AG09309 (cell line): Measurements from ENCODE around the gene DVL2.
A peak's percentile ranks its signal among the peaks of the same experiment; 100 is the strongest.

ENCODE experiments used
- DNase-seq: peaks from one replicate; pipeline ENCODE4 v3.0.0-alpha.2; 2010; ENCODE audit warnings: low read depth
- H3K4me3 ChIP-seq: 2 replicates; pipeline ENCODE4 v1.5.1; 2011; ENCODE audit warnings: mild to moderate bottlenecking, low read depth, low read length, moderate library complexity; ENCODE audit not compliant: control insufficient read depth
- CTCF ChIP-seq: IDR thresholded peaks from 2 replicates; pipeline ENCODE4 v1.5.1; 2011; ENCODE audit warnings: mild to moderate bottlenecking, low read depth, low read length, inconsistent platforms; ENCODE audit not compliant: insufficient read depth, control insufficient read depth; ENCODE audit errors: missing control alignments

DVL2 gene

GRCh38 chr17:7213895-7214299 is 20.4 kb downstream of the DVL2 start:
- no peak for DNase-seq
- TF ChIP-seq CTCF = peak; percentile 36
- H3K4me3 ChIP-seq = peak overlapping the region; percentile 65

- no peak for TF ChIP-seq CTCF
- DNase-seq = no peak
- no peak overlapping the region for H3K4me3 ChIP-seq
These were observed 22.6 kb downstream of the DVL2 start for GRCh38 chr17:7211491-7212273.

- no peak overlapping the region for H3K4me3 ChIP-seq
- no peak for DNase-seq
- no peak for TF ChIP-seq CTCF
These were observed 25.4 kb downstream of the DVL2 start for GRCh38 chr17:7208754-7209460.

GRCh38 chr17:7208027-7208571 is 26.2 kb downstream of the DVL2 start:
- no peak for DNase-seq

GRCh38 chr17:7207120-7208001 is 27.0 kb downstream of the DVL2 start:
- no peak overlapping the region for H3K4me3 ChIP-seq
- no peak for TF ChIP-seq CTCF
- no peak for DNase-seq

More at GRCh38 chr17:7208027-7208571, 26.2 kb downstream of the DVL2 start:
- no peak overlapping the region for H3K4me3 ChIP-seq
- TF ChIP-seq CTCF = no peak

GRCh38 chr17:7205561-7205960 is 28.8 kb downstream of the DVL2 start:
- no peak for TF ChIP-seq CTCF
- DNase-seq = no peak
- peak overlapping the region; percentile 55; the same call in 1 of the 2 replicates for H3K4me3 ChIP-seq
